Breast epithelium (tissue), 4 donors: ENCODE measurements around the gene TBC1D30. TPM values are rescaled to one million over a fixed set of nuclear protein-coding genes. Genes with fewer than 3 reads are reported as not detected.

Experiments
- DNase-seq, 2 donors: peaks; one replicate each; pipeline ENCODE4 v3.0.0-alpha.2; 2019; ENCODE audit warnings: low spot score in 2 of 2
- H3K27ac ChIP-seq, 2 donors: fragments of 200-600 bp; sonication (generic) in 1 of 2; one replicate each; pipeline ENCODE4 v1.5.1; 2016 to 2019; ENCODE audit warnings: mild to moderate bottlenecking in 1 of 2
- H3K27me3 ChIP-seq, 2 donors: fragments of 200-600 bp; sonication (generic) in 1 of 2; one replicate each; pipeline versions ENCODE4 v1.5.1 to v1.6.0; 2017 to 2019; ENCODE audit warnings: control low read depth in 1 of 2, mild to moderate bottlenecking in 1 of 2
- H3K36me3 ChIP-seq: fragments of 200-600 bp; one replicate; pipeline ENCODE4 v1.5.1; 2019
- H3K4me1 ChIP-seq, 2 donors: fragments of 200-600 bp; sonication (generic); one replicate each; pipeline ENCODE4 v1.5.1; 2016 to 2019; ENCODE audit warnings: control low read depth in 1 of 2
- H3K4me3 ChIP-seq, 3 donors: fragments of 200-600 bp; sonication (generic); 1 replicate in 2 of 3; 2 replicates in 1 of 3; pipeline ENCODE4 v1.5.1; 2016 to 2019; ENCODE audit warnings: mild to moderate bottlenecking in 3 of 3, moderate library complexity in 2 of 3
- H3K9me3 ChIP-seq, 2 donors: fragments of 200-600 bp; sonication (generic) in 1 of 2; one replicate each; pipeline ENCODE4 v1.5.1; 2016 to 2019; ENCODE audit warnings: control low read depth in 1 of 2
- POLR2A ChIP-seq: fragments of 450-650 bp; IDR thresholded peaks from one replicate; pipeline ENCODE4 v1.6.1; 2016; ENCODE audit warnings: antibody characterized with exemption, mild to moderate bottlenecking, moderate library complexity
- POLR2AphosphoS5 ChIP-seq, 3 donors: sonication (generic); formaldehyde crosslinking; IDR thresholded peaks; one replicate each; pipeline ENCODE4 v1.6.1; 2017; ENCODE audit warnings: antibody characterized with exemption in 3 of 3
- intact Hi-C: fragments of 100-400 bp; cut with DNase I; formaldehyde crosslinking; loops from one replicate; pipeline ENCODE4 v1.15.1; 2023; ENCODE audit warnings: low total_unique reads
- total RNA-seq, 3 donors: library from RNA; depleted of rRNA; stranded (reverse); fragments of >200 nt; gene quantifications; one replicate each; pipeline ENCODE4 v1.1.0, GENCODE V29; 2016
- TF ChIP-seq, protein P1 (sequence below), 3 donors: fragments of 450-650 bp; IDR thresholded peaks; one replicate each; pipeline ENCODE4 v1.5.1; 2016 to 2017; ENCODE audit warnings: antibody characterized with exemption in 3 of 3, mild to moderate bottlenecking in 3 of 3, moderate library complexity in 3 of 3

TBC1D30 gene
- total RNA-seq, 3 donors from 2014 or later, result 3.2 to 16.4 (median 11.9) TPM

DNA sequence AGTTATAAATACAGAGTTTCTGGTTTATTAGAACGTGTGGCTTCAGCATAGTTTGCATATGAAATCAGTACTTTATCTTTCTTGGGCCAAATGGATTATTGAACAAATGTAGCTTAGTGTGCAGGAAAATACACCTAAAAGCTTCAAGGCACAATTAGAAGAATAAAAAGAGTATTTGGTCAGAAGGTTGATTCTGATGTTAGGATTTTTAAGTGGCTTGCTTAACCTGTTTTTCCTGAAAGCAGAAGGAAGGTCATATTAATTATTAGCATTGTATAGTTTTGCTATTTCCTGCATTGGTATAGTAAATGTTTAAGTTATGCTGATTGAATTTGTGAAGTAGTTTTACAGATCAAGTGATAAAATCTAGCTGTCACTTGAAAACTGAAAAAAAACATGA, 34.3 kb upstream of the TBC1D30 start:
- H3K9me3 ChIP-seq, result no peaks in the 10 kb centered on the region
- no peak for DNase-seq
- H3K4me3 ChIP-seq, result no peak overlapping the region
- no peaks in the 10 kb centered on the region for H3K27me3 ChIP-seq
- no peaks in the 10 kb centered on the region for H3K4me1 ChIP-seq
- TF ChIP-seq POLR2A (no peak), POLR2AphosphoS5 (IDR thresholded peaks at IDR 0.05) (no peak)
- TF ChIP-seq, protein P1, sequence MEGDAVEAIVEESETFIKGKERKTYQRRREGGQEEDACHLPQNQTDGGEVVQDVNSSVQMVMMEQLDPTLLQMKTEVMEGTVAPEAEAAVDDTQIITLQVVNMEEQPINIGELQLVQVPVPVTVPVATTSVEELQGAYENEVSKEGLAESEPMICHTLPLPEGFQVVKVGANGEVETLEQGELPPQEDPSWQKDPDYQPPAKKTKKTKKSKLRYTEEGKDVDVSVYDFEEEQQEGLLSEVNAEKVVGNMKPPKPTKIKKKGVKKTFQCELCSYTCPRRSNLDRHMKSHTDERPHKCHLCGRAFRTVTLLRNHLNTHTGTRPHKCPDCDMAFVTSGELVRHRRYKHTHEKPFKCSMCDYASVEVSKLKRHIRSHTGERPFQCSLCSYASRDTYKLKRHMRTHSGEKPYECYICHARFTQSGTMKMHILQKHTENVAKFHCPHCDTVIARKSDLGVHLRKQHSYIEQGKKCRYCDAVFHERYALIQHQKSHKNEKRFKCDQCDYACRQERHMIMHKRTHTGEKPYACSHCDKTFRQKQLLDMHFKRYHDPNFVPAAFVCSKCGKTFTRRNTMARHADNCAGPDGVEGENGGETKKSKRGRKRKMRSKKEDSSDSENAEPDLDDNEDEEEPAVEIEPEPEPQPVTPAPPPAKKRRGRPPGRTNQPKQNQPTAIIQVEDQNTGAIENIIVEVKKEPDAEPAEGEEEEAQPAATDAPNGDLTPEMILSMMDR (IDR thresholded peaks at IDR 0.05), result no peak
- no peak overlapping the region for H3K27ac ChIP-seq
- H3K36me3 ChIP-seq, result no peaks in the 10 kb centered on the region
- intact Hi-C loops, result no loop called here

DNA sequence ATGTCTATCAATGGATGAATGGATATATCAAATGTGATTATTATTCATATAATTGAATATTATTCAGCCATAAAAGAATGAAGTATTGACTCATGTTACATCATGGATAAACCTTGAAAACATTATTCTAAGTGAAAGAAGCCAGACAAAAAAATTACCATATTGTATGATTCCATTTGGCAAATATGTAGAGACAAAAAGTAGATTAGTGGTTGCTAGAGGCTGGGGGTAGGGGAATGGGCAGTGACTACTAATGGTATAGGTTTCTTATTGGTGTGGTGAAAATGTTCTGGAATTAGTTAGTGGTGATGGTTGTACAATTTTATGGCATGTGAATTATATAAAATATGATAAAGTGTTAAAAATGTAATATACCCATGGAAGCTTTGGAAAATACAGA, 33.4 kb upstream of the TBC1D30 start:
- no peaks in the 10 kb centered on the region for H3K9me3 ChIP-seq
- H3K27me3 ChIP-seq, result no peaks in the 10 kb centered on the region
- intact Hi-C loops, result no loop called here
- H3K36me3 ChIP-seq, result no peaks in the 10 kb centered on the region
- H3K4me1 ChIP-seq, result no peaks in the 10 kb centered on the region
- TF ChIP-seq, protein P1 (IDR thresholded peaks at IDR 0.05), result no peak
- TF ChIP-seq POLR2A (no peak), POLR2AphosphoS5 (IDR thresholded peaks at IDR 0.05) (no peak)
- H3K27ac ChIP-seq, result no peak overlapping the region
- DNase-seq, result no peak
- no peak overlapping the region for H3K4me3 ChIP-seq

- DNase-seq, result no peak
- no peaks in the 10 kb centered on the region for H3K4me1 ChIP-seq
- intact Hi-C loops, result no loop called here
- TF ChIP-seq POLR2A (no peak), POLR2AphosphoS5 (IDR thresholded peaks at IDR 0.05) (no peak)
- TF ChIP-seq, protein P1 (IDR thresholded peaks at IDR 0.05), result no peak
- H3K36me3 ChIP-seq, result no peaks in the 10 kb centered on the region
- no peak overlapping the region for H3K4me3 ChIP-seq
- no peaks in the 10 kb centered on the region for H3K27me3 ChIP-seq
- H3K9me3 ChIP-seq, result no peaks in the 10 kb centered on the region
- no peak overlapping the region for H3K27ac ChIP-seq
These were observed 32.3 kb upstream of the TBC1D30 start for GRCh38 chr12:64792128-64792527.

- Histone ChIP-seq H3K27ac (no peak overlapping the region), H3K36me3 (no peaks in the 10 kb centered on the region), H3K27me3 (no peaks in the 10 kb centered on the region), H3K9me3 (no peaks in the 10 kb centered on the region), H3K4me3 (no peak overlapping the region), H3K4me1 (no peaks in the 10 kb centered on the region)
- TF ChIP-seq POLR2A, result no peak
- TF ChIP-seq, protein P1 (IDR thresholded peaks at IDR 0.05), result no peak
- no peak for TF ChIP-seq POLR2AphosphoS5 (IDR thresholded peaks at IDR 0.05)
- intact Hi-C loops, result no loop called here
- DNase-seq, result no peak
These were observed 30.8 kb upstream of the TBC1D30 start for GRCh38 chr12:64793610-64794009.

- Histone ChIP-seq H3K36me3 (no peaks in the 10 kb centered on the region), H3K27ac (no peak overlapping the region), H3K27me3 (no peaks in the 10 kb centered on the region), H3K4me1 (no peaks in the 10 kb centered on the region), H3K9me3 (no peaks in the 10 kb centered on the region), H3K4me3 (no peak overlapping the region)
- TF ChIP-seq, protein P1 (IDR thresholded peaks at IDR 0.05), result no peak
- TF ChIP-seq POLR2AphosphoS5 (IDR thresholded peaks at IDR 0.05) (no peak), POLR2A (no peak)
- DNase-seq, result no peak
- intact Hi-C loops, result no loop called here
These were observed 30.1 kb upstream of the TBC1D30 start for GRCh38 chr12:64794305-64794704.
